Activated gamma-delta T cell (primary cell): ENCODE results near the gene VWA5B1.
"Not testable (repeated sequence)": the region's sequence is repeated elsewhere in the genome, so short reads cannot be mapped to it uniquely, and the experiment has no call there.

ENCODE experiments used
- DNase-seq: peaks from one replicate; lab custom pipeline; 2025; lab: John Stamatoyannopoulos, UW

VWA5B1 gene

DNA sequence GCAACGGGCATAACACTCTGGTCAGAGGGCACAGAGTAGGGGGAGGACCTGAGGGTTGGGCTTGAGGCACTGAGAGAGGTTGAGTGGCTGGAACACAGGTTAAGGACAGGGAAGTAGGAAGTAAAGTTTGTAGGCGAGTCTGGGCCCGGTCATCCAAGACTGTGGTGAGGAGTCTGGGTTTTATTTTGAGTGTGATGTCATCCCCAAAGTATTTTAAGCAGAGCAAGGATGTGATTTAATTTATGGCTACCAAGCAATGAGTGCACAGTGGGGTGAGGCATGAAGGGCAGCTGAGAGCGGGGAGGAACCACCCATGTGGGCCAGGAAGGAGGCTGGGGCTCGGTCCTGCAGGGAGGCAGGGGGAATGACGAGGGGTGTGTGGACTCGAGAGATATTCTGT, 11.2 kb upstream of the VWA5B1 start:
- DNase-seq: no peak

DNA sequence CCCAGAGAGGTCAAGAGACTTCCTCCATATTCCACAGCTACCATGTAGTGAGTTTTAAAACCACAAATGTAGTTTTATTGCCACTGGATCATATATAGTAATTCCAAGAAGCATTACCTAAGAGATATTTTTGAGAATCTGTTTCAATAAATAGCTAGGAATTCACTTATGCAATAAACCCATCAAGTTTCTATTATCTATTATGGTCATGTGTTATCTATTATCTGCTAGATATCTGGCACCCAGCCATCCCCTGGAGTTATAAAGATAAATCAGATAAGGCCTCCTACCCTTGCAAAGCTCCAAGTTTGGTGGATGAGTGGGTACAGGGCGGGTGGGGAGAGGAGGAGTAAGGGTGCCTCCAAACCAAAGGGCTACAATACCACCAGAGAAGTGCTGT, 10.3 kb upstream of the VWA5B1 start:
- no peak for DNase-seq

DNA sequence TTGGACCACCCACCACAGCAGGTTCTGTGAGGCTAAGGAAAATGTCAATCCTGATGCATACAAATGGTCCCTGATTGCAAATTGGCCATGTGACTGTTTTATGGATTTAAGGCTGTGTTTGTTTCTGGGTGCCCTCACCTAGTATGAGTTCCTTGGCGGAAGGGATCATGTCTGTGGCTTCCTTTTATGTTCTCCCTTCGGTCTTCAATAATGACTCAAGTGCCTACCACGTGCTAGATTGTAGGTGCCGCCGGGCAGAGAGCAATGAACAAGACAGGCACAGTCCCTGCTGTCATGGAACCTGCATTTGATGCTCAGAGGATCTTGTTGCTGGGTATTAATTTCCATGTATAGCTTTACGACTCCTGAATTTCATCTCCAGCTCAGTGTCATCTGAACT, 9.8 kb upstream of the VWA5B1 start:
- no peak for DNase-seq

DNA sequence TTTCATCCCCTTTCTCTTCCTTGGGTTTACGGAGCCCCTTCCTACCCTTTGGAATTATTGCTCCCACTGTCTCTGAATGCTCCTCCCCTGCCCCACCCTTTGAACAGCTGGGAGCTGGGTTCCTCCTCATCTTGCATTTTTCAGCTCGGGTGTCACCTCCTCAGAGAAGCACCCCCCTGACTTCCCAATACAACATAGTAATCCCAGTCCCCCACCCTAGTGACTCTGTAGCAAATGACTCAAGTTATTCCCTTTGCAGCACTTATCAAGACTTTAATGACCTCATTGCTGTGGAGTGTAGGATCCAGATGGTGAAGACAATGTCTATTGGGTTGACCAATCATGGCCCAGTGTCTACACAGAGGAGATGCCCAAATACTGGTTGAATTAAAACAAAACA, 8.9 kb upstream of the VWA5B1 start:
- DNase-seq: no peak

DNA sequence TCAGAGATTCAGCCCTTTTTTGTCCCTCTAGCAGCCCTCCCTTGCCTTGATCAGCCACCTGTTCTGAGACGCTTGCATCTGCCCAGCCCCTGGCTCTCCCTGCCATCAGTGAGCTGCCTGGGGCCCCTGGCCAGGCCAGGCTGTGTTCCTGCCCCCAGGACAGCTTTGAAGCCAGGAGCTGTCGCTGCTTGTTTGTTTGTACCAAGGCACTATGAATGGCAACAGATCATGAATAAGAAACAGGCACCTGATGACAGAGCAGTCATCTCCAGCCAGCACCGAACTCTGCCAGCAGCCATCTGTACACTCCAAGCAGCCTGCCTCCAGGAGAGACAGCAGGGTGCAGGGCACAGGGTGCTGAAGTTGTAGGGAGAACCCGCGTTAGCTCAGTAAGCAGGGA, 8.1 kb upstream of the VWA5B1 start:
- no peak for DNase-seq

DNA sequence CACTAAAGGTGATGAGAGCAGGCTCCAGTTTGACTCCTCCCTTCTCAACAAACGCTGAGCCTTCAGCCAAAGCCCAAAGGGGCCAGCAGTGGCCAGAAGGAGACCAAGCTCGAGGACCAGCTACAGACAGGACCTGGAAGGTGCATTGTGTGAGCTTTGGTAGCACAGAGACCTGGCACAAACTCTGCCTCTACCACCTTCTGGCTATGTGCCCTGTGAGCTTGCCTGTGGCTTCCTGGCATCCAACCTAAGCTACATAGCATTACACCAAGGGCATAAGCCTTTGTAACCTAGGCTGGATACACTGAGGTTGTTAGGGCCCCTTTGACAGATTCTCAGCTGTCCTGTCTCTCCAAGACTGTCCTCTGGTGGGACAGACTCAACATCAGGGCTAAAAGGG, 6.6 kb upstream of the VWA5B1 start:
- DNase-seq: no peak

DNA sequence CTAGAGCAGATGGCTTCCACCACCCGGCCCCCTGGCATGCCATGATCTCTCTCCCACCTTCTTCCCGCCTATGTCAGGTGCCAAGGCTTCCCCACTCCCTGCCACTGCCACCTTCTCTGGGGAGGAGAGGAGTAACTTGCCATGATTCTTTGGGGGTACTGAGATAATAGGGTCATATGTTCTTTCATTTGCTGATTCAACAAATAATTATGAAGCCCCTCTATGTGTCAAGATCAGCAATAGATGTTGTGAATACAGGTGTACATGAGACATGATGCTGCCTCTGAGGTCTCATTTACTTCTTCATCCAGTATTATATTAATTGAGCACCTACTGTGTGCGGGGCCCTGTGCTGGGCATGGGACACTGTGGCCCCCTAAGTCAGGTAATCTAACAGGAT, 6.0 kb upstream of the VWA5B1 start:
- DNase-seq: no peak

DNA sequence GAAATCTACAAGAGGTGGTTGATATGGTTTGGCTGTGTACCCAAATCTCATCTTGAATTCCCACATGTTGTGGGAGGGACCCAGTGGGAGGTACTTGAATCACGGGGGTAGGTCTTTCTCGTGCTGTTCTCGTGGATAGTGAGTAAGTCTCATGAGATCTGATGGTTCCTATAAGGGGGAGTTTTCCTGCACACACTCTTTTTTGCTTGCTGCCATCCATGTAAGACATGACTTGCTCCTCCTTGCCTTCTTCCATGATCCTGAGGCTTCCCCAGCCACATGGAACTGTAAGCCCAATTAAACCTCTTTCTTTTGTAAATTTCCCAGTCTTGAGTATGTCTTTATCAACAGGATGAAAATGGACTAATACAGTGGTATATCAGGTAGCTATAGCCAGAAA, 5.2 kb upstream of the VWA5B1 start:
- no peak for DNase-seq

DNA sequence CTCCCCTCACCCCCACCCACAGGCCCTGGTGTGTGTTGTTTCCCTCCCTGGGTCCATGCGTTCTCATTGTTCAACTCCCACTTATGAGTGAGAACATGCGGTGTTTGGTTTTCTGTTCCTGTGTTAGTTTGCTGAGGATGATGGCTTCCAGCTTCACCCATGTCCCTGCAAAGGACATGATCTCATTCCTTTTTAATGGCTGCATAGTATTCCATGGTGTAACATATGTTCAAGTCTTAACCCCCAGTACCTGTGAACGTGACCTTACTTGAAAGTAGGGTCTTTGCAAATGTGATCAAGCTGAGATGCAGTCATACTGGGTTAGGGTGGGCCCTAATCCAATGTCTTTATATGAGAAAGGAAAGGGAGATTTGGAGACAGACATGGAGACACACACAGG, 3.0 kb upstream of the VWA5B1 start:
- DNase-seq: not testable (repeated sequence)

DNA sequence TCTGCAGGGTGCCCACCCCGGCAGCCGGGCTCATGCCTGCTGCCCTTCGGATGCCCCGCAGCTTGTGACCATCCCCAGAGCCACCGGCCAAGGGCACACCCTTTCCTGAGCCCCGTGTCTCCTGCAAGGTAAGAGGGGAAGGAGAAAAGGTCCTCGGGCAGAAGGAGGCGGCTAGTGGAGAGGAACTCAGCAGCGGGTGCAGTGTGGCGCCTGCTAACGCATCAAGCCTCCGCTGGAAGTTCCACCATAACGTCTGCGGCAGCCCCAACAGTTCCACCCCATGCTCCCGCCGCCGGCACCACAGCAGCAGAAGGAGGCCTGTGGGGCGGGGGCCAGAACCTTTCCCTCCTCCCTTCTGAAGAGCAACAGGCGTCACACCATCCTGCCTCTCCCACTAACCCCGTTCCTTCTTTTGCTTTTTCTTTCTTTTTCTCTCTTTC, 990 bp downstream of the VWA5B1 start:
- DNase-seq: no peak

DNA sequence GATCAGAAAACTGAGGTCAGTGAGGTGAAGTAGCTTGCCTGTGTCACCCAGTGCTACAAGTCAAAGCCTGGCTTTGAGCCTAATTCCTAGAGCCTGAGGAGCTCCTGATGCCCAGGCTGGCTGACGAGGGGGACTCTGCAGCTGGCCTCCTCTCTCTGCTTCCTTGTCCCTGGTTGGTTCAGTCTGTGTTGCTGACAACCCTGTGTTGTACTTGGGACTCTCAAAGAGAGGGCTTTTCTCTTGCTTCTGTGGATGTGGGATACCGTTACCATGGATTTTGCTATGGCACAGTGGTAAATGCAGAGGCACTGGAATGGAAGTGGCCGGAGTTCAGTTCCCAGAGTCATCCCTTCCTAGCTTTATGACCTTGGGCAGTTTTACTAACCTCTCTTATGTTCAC, 8.0 kb downstream of the VWA5B1 start:
- no peak for DNase-seq

DNA sequence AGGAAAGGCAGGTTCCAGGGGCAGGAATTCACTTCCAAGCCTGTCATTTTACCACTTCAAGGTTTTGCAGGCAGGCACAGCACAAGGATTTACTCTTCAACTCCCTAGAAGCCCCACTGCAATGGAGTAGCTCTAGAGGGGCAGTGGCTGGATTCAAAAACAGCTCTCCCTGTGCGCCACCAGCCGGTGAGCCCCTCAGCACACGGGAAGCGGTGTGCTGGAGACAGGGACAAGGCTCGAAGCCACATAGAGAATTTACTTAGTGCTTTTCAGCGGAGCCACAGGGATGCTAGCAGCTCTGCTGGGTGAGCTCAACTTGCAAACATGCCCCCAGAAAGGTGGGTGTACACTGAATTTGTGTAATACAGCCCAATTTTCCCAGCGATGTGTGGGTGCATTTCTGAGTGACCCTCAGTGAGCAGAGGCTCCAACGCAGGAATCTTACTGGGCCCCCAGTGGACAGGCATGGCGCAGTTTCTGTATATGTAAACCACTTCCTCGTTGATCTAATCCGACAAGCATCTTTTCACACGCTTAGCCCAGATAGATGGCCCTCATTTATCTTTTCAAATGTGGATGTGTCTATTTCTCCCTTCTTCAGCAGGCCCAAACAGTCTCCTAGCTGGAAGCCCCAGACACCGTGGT, 10.9 kb downstream of the VWA5B1 start:
- no peak for DNase-seq

DNA sequence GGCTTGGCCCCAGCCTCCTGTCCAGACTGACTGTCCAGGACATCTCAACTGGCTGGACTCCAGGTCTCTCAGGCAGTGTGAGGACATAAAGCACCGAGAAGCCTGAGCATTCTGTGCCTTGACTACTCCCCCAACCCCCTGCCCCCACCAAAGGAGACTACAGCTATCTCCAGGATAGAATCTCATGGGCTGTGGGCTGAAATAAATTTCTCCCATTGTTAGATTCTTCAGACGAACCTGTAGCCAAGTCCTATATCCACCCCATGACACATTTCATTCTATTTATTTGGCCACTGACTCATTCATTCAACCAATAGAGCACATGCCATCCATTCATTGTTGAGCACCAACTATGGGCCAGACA, 11.4 kb downstream of the VWA5B1 start:
- no peak for DNase-seq

DNA sequence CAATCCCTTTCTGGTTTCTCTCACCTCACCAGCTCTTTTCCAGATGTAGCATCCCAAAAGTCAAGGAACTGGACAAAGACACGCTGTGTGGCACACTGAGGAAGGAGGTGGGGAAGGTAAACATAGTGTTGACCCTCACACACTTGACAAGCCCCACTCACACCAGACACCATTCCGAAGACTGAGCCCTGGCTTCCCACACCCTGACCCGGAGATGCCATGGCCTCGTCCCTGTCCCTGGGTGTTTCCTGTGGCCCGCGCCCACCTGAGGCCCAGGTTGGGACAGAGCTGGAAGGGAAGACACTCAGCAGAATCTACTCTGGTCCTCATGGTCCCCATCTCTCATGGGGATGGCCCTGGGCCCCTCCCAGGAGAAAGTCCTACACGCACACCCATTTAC, 16.4 kb downstream of the VWA5B1 start:
- DNase-seq: no peak

DNA sequence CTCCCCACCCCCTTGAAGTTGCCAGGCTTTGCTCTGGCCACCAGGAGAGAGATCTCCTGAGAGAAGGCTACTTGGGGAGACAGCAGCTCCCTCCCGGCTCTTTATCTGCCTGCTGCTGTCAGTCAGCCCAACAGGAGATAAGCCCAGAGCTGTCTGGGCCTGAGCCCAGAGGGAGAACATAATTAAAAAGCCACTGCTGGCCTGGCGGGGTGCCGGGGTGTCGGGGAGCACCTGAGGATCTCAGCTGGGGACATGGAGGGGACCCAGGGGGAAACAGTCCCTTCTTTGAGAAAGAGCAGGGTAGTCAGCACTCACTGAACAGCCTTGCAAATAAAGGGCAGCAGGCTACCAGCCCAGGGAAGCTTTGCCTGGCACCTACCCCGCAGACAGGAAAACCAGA, 17.9 kb downstream of the VWA5B1 start:
- DNase-seq: no peak

DNA sequence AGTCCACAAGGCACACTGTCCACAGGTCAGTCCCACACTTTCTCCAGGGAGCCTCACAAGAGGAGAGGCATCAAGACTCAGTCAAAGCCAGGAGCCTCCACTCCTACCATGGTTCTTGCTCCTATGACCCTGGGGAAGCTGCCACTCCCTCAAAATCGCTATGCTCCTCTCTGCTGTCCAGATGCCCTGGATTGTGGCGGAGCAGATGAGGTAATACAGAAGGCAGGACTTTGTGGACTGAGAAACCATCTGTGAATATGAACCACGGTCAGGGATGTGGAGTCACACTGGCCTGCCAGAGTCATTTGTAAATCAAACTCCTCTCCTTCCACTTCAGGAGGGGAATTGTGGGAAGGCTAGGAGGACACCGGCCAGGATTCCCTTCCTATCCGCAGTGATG, 20.6 kb downstream of the VWA5B1 start:
- DNase-seq: no peak

DNA sequence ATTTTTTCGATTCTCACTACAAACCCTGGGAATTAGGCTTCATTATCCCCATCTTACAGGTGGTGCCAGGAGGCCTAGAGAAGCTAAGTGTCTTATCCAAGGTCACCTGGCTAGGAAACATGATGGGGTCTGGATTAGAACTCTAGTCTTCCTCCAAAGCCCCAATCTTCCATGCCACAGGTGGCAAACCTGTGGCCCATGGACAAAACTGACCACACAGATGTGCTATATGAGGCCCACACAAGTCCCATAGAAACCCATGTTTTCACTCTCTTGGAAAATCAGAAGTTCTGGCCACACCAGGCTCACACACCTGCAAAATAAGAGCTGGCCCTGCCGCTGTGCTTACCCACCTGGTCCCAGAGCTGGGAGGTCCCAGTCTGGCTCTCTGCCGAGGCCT, 21.6 kb downstream of the VWA5B1 start:
- DNase-seq: no peak

DNA sequence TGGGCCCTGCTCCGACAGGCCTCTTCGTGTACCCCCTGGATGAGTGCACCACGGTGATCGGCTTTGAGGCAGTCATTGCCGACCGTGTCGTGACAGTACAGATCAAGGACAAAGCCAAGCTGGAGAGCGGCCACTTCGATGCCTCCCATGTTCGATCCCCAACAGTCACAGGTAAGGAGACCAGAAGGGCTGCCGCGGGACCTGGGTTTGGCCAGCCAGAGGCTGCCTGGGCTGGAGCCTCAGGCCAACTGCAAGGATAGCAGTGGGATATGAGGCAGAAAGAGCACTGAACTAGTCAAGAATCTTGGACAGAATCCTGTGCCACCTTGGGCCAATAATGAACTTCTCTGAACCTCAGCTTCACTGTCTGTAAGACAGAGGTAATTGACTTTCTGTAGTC, 22.1 kb downstream of the VWA5B1 start:
- DNase-seq: no peak

DNA sequence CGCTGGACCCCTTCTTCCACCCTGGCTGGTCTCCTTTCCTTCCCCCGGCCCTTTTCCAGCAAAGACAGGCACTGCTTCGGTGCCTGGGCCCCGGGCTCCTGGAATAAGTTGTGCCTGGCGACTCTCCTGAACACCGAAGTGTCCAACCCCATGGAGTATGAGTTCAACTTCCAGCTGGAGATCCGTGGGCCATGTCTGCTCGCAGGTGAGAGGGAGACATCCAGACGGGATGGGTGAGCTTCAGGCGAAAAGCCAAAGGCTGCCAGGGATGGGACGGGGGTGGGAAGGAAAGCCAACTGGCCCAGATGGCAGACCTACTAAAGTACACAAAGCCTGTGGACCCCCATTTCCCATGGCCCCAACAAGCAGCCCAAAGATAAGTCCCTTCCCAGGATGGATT, 26.8 kb downstream of the VWA5B1 start:
- DNase-seq: no peak

DNA sequence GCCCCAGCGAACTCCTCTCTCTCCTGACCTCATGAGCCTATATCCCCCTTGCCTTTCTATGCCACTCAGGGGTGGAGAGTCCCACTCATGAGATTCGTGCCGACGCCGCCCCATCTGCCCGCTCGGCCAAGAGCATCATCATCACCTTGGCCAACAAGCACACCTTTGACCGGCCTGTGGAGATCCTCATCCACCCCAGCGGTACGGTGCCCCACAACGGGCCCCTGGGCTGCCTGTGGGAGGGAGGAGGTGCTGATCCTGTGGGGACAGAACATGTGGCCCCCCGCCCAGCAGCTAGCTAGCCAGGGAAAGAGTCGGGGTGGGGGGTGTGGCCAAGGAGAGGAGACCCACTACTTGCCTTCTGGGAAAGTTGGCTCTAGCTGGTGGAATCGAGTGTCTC, 27.8 kb downstream of the VWA5B1 start:
- no peak for DNase-seq

DNA sequence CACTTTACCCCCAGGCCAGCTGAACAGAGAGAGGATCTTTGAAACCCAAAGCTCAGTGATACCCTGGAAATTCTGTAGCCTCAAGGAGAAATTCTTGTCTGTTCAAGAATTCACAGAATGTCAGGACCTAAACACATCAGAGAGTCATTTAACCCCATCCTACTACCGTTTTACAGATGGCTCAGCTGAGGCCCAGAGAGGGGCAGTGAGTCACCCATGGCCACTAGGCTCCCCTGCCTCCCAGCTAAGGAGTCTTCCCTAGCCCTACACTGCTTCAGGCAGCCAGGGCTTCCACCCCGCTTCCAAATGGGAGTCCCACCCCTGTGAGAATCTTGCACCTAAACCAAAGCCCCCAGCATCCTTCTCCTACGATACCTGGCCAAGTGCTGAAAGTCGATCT, 28.3 kb downstream of the VWA5B1 start:
- DNase-seq: no peak

DNA sequence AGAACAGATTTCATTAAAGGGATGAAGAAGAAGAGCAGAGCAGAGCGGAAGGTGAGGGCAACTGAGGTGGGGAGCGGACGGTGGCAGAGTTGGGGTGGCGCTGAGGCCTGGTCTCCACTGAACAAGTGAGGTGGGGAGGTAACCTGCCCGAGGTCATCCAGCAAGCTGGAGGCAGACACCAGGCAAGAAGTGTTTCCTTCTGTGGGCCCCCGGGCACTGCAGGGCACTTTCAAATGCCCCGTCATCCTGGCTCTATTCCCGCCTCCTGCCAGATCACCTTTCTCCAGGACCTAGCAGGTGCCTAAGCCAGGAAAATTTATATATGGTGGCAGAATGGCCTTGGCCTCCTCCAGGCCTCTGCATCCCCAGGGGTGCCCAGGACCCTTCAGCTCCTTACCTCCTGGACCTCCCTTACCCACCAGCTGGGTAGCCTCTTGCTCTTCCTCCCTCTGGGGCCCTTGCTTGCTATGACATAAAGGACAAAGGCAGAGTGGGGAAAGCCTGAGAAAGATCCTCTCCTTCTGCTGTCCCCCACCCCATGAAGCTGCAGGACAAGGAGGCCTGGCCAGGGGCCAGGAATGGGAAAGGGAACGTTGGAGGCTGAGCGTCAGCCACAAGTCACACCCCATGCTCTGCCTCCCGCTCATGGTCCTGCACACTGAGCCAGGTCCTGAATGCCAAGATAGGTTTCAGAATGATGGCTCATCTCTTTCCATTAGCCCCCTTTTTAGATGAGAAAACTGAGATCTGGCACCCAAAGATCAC, 29.0 kb downstream of the VWA5B1 start:
- no peak for DNase-seq

DNA sequence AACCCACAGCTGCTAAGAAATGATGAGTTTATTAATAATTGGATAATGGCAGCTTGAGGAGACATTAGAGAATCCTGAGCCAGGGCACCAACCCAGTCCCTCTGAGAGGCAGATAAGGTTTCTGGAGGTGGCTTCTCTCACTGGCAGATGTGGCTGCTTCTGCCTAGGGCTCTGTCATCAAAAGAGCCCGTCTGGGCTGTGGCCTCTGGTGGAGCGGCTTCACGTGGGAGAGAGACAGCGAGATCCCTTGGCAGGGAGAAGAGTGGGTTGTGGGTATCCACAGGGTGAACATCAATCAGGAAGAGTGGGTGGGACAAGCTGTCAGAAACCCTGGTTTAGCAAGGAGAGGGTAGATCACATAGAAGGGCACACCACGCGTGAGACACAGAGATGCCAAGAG, 30.0 kb downstream of the VWA5B1 start:
- DNase-seq: no peak

DNA sequence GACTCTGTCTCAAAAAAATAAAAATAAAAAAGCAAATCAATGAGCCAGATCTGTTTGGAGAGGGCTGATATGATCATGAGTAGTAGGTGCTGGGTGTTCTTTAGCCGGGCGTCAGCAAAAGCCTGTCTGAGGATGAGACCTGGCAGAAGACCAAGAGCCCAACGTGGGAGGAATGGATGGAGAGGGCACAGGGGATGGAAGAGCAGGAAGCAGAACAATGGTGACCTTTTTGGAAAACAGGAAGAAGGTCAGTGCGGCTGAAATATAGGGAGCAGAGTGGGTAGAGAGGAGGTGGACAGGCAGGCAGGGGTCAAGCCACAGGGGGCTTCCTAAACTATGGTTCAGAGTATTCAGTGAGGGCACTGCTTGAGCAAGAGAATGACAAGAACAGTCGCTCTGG, 30.9 kb downstream of the VWA5B1 start:
- DNase-seq: no peak
